ENCODE measurements around the gene ANKS3. TPM values are rescaled to one million over a fixed set of nuclear protein-coding genes. Genes with fewer than 3 reads are reported as not detected.

Gene ANKS3
- total and polyA plus RNA-seq, 10 of the 15 experiments (the other 5 are each of a cell fraction or from before 2014, with no cell fraction given): 0.29 to 14.2 (median 8.5) TPM

DNA sequence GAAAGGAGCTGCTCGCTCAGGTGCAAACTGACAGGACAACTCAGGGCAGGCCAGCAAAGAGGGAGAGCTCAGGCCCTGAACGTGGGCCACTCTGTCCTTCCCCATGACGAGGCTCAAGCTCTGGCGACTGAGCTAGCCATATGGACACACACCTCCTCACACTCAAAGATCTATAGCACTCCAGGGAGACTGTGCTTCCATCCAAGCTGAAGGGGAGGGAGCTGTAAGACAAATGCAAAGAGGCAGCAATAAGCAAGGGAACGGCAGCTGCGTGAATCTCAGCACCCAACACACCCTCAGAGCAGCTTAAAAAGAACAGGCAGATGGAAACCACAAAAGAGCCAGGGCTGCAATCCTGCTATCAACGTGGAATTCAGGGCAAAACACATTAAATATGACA is 27.2 kb downstream of the ANKS3 start:
- intact Hi-C loops (cut with micrococcal nuclease; ENCODE audit: unreplicated experiment): no loop called here
- 82% methylated on average over 7 of the region's 7 CpGs for WGBS (ENCODE audit: insufficient coverage, insufficient replicate concordance, low lambda C conversion rate, missing lambda C conversion rate)
- ChIA-PET RAD21 (ENCODE audit: unreplicated experiment) (no interaction called here), POLR2A (no interaction called here), SMC1A (ENCODE audit: uncharacterized antibody, unreplicated experiment) (interaction anchor here (0.7 kb wide), 1 partner anchor 270 kb away, joined by 3 read pairs; no protein-coding TSS in a partner anchor), CTCF (no interaction called here)
- H4K20me1 ChIP-seq (ENCODE audit: control insufficient read depth, insufficient read depth): no peaks in the 10 kb centered on the region
- DNase-seq (ENCODE audit: low read depth, low spot score): no peak
- H3K36me3 ChIP-seq (ENCODE audit: control insufficient read depth in 2 of 2, insufficient read depth in 2 of 2, low read length in 1 of 2): peaks cover 0 to 8% of the 10 kb centered on the region in 2 experiments; a peak in 3 of 4 replicates
- H3K27me3 ChIP-seq (replicated peaks in 1 of 2; ENCODE audit: control insufficient read depth in 2 of 2, insufficient read depth in 2 of 2, low read length in 1 of 2): no peaks in the 10 kb centered on the region
- H3K79me2 ChIP-seq (ENCODE audit: control insufficient read depth, insufficient read depth, low read length): no peaks in the 10 kb centered on the region
- in situ Hi-C loops (cut with MboI): no loop called here
- no peak overlapping the region for H3K27ac ChIP-seq (ENCODE audit: control insufficient read depth, insufficient read depth)
- ATAC-seq: no peak
- no peak overlapping the region for H3K9ac ChIP-seq (ENCODE audit: control insufficient read depth, insufficient read depth, low read length)
- no peak overlapping the region for H3K4me3 ChIP-seq
- no peak overlapping the region for H3K4me2 ChIP-seq (ENCODE audit: control insufficient read depth, insufficient read depth)
- H3K9me3 ChIP-seq (replicated peaks; ENCODE audit: control insufficient read depth, insufficient read depth, low read length): no peaks in the 10 kb centered on the region
- TF ChIP-seq POLR2AphosphoS5 (IDR thresholded peaks at IDR 0.05; ENCODE audit: low read length): no peak
- TF ChIP-seq RB1 (IDR thresholded peaks at IDR 0.05; ENCODE audit: borderline replicate concordance): no peak
- no peak for TF ChIP-seq IKZF2 (IDR thresholded peaks at IDR 0.05)
- no peak for TF ChIP-seq CBX3 (IDR thresholded peaks at IDR 0.05; ENCODE audit: borderline replicate concordance, low read depth)
- TF ChIP-seq HDAC6 (IDR thresholded peaks at IDR 0.05; ENCODE audit: unreplicated experiment): no peak
- no peak for TF ChIP-seq MLLT1 (IDR thresholded peaks at IDR 0.05)
- FAIRE-seq: no peak
- no TSS peak for BruUV-seq (replicated peaks)
- H2AFZ ChIP-seq (ENCODE audit: control insufficient read depth, low read depth, low read length): no peak overlapping the region
- H3K4me1 ChIP-seq (ENCODE audit: control insufficient read depth, insufficient read depth, low read length): no peaks in the 10 kb centered on the region

GRCh38 chr16:4704913-4705312 is 29.2 kb downstream of the ANKS3 start:
- H3K4me2 ChIP-seq (ENCODE audit: control insufficient read depth, insufficient read depth): no peak overlapping the region
- RAD21 ChIA-PET (ENCODE audit: unreplicated experiment): no interaction called here
- no peaks in the 10 kb centered on the region for H3K79me2 ChIP-seq (ENCODE audit: control insufficient read depth, insufficient read depth, low read length)
- SMC1A ChIA-PET (ENCODE audit: uncharacterized antibody, unreplicated experiment): interaction anchor here (0.6 to 1.0 kb wide), 3 partner anchors 9 to 268 kb away, joined by 3 to 4 read pairs (median 3); no protein-coding TSS in a partner anchor
- H3K4me3 ChIP-seq: no peak overlapping the region
- no peaks in the 10 kb centered on the region for H3K27me3 ChIP-seq (replicated peaks in 1 of 2; ENCODE audit: control insufficient read depth in 2 of 2, insufficient read depth in 2 of 2, low read length in 1 of 2)
- POLR2A ChIA-PET: no interaction called here
- intact Hi-C loops (cut with micrococcal nuclease; ENCODE audit: unreplicated experiment): no loop called here
- 93% methylated on average over 14 of the region's 14 CpGs for WGBS (ENCODE audit: insufficient coverage, insufficient replicate concordance, low lambda C conversion rate, missing lambda C conversion rate)
- H3K36me3 ChIP-seq (ENCODE audit: control insufficient read depth in 2 of 2, insufficient read depth in 2 of 2, low read length in 1 of 2): peaks cover 8 to 18% of the 10 kb centered on the region in 2 experiments; a peak in 3 of 4 replicates
- no peak overlapping the region for H2AFZ ChIP-seq (ENCODE audit: control insufficient read depth, low read depth, low read length)
- no peak overlapping the region for H3K27ac ChIP-seq (ENCODE audit: control insufficient read depth, insufficient read depth)
- no peak overlapping the region for H3K9ac ChIP-seq (ENCODE audit: control insufficient read depth, insufficient read depth, low read length)
- no peaks in the 10 kb centered on the region for H4K20me1 ChIP-seq (ENCODE audit: control insufficient read depth, insufficient read depth)
- no peak for DNase-seq (ENCODE audit: low read depth, low spot score)
- CTCF ChIA-PET: no interaction called here
- BruUV-seq (replicated peaks): no TSS peak
- ATAC-seq: no peak
- in situ Hi-C loops (cut with MboI): no loop called here
- FAIRE-seq: no peak
- H3K9me3 ChIP-seq (replicated peaks; ENCODE audit: control insufficient read depth, insufficient read depth, low read length): no peaks in the 10 kb centered on the region
- H3K4me1 ChIP-seq (ENCODE audit: control insufficient read depth, insufficient read depth, low read length): no peaks in the 10 kb centered on the region
- TF ChIP-seq MYB (IDR thresholded peaks at IDR 0.05; ENCODE audit: borderline replicate concordance, low read depth, low read length) (no peak), SMARCA5 (IDR thresholded peaks at IDR 0.05) (no peak), KLF5 (IDR thresholded peaks at IDR 0.05; ENCODE audit: partially characterized antibody) (no peak), TCF7 (IDR thresholded peaks at IDR 0.05; ENCODE audit: borderline replicate concordance) (no peak), SPI1 (IDR thresholded peaks at IDR 0.05; ENCODE audit: borderline replicate concordance, insufficient read depth, low read depth, low read length) (no peak), SIX5 (IDR thresholded peaks at IDR 0.05; ENCODE audit: low read depth, low read length, severe bottlenecking) (no peak), ZBED1 (IDR thresholded peaks at IDR 0.05; ENCODE audit: borderline replicate concordance) (no peak), POLR2AphosphoS2 (IDR thresholded peaks at IDR 0.05; ENCODE audit: low read depth, low read length) (no peak)
- TF ChIP-seq, protein P1, sequence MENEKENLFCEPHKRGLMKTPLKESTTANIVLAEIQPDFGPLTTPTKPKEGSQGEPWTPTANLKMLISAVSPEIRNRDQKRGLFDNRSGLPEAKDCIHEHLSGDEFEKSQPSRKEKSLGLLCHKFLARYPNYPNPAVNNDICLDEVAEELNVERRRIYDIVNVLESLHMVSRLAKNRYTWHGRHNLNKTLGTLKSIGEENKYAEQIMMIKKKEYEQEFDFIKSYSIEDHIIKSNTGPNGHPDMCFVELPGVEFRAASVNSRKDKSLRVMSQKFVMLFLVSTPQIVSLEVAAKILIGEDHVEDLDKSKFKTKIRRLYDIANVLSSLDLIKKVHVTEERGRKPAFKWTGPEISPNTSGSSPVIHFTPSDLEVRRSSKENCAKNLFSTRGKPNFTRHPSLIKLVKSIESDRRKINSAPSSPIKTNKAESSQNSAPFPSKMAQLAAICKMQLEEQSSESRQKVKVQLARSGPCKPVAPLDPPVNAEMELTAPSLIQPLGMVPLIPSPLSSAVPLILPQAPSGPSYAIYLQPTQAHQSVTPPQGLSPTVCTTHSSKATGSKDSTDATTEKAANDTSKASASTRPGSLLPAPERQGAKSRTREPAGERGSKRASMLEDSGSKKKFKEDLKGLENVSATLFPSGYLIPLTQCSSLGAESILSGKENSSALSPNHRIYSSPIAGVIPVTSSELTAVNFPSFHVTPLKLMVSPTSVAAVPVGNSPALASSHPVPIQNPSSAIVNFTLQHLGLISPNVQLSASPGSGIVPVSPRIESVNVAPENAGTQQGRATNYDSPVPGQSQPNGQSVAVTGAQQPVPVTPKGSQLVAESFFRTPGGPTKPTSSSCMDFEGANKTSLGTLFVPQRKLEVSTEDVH (IDR thresholded peaks at IDR 0.05; ENCODE audit: low read depth, partially characterized antibody): no peak
